ENCODE results near the gene ZNF324. TPM values are rescaled to one million over a fixed set of nuclear protein-coding genes. Genes with fewer than 3 reads are reported as not detected.

The ZNF324 gene
- total and polyA plus RNA-seq, 2 of the 13 experiments (the other 11 are each of a cell fraction or from before 2014, with no cell fraction given): 1.1 to 4.7 TPM

DNA sequence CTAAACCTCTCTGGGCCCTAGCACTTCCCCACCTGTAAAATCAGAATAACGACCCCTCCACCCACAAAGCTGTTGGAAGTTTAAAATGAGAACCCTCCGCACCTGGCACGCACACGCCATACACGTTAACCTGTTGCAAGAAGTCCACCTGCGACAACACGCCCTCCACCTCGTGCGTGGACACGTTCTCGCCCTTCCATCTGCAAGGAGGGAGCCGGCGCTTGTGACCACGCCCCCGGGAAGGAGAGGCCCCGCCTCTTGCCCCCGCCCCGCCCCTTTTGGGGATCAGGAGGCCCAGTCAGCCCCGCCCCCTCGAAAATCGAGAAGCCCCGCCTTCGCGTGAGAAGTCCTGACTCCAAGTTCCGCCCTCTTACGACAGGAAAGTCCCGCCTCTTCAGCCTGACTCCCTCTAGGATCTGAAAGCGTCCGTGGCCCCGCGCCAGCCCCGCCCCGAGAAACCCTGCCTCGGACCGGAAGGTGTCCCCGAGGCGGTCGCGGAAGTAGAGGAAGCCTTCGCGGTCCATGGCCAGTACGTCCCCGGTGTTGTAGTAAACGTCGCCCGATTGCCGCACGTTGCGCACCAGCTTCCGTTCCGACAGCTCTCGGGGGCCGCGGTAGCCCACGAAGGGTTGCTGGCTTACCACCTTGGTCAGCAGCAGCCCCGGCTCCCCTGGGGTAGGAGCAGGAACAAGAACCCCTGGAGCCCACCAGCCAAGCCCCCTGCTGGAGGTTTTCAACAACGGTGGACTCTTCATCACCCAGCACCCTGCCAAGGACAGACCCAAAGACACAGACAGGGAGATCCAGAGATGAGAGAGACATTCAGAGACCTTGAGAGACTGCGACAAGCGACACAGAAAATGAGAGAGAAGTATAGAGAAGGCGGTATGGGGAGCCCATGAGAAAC is 32.4 kb downstream of the ZNF324 start (continued):
- peak; percentile 78; the same call in 1 of the 2 replicates for TF ChIP-seq ZNF746 (CRISPR knock-in tag; IDR thresholded peaks at IDR 0.05)
- no peak for TF ChIP-seq ZNF83 (CRISPR knock-in tag; IDR thresholded peaks at IDR 0.05; ENCODE audit: borderline replicate concordance)
- TF ChIP-seq ZBTB21 (CRISPR knock-in tag; IDR thresholded peaks at IDR 0.05): no peak
- TF ChIP-seq ZNF687 (CRISPR knock-in tag; IDR thresholded peaks at IDR 0.05): peak; percentile 91
- TF ChIP-seq, protein P1, sequence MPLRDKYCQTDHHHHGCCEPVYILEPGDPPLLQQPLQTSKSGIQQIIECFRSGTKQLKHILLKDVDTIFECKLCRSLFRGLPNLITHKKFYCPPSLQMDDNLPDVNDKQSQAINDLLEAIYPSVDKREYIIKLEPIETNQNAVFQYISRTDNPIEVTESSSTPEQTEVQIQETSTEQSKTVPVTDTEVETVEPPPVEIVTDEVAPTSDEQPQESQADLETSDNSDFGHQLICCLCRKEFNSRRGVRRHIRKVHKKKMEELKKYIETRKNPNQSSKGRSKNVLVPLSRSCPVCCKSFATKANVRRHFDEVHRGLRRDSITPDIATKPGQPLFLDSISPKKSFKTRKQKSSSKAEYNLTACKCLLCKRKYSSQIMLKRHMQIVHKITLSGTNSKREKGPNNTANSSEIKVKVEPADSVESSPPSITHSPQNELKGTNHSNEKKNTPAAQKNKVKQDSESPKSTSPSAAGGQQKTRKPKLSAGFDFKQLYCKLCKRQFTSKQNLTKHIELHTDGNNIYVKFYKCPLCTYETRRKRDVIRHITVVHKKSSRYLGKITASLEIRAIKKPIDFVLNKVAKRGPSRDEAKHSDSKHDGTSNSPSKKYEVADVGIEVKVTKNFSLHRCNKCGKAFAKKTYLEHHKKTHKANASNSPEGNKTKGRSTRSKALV (CRISPR knock-in tag; IDR thresholded peaks at IDR 0.05): no peak; the same call in 1 of the 2 replicates
- no peak for TF ChIP-seq TIGD3 (CRISPR knock-in tag; IDR thresholded peaks at IDR 0.05; ENCODE audit: borderline replicate concordance)
- TF ChIP-seq ZNF20 (CRISPR knock-in tag; IDR thresholded peaks at IDR 0.05): no peak
- TF ChIP-seq, protein P2, sequence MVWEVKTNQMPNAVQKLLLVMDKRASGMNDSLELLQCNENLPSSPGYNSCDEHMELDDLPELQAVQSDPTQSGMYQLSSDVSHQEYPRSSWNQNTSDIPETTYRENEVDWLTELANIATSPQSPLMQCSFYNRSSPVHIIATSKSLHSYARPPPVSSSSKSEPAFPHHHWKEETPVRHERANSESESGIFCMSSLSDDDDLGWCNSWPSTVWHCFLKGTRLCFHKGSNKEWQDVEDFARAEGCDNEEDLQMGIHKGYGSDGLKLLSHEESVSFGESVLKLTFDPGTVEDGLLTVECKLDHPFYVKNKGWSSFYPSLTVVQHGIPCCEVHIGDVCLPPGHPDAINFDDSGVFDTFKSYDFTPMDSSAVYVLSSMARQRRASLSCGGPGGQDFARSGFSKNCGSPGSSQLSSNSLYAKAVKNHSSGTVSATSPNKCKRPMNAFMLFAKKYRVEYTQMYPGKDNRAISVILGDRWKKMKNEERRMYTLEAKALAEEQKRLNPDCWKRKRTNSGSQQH (CRISPR knock-in tag; IDR thresholded peaks at IDR 0.05; ENCODE audit: low read depth): peak; percentile 90
- TF ChIP-seq CEBPG (CRISPR knock-in tag; IDR thresholded peaks at IDR 0.05): peak; percentile 65
- peak; percentile 78; the same call in 1 of the 2 replicates for TF ChIP-seq ZNF878 (CRISPR knock-in tag; IDR thresholded peaks at IDR 0.05)
- peak; percentile 76 for TF ChIP-seq ISL2 (CRISPR knock-in tag; IDR thresholded peaks at IDR 0.05)
- no peak for TF ChIP-seq ELF4 (CRISPR knock-in tag; IDR thresholded peaks at IDR 0.05; ENCODE audit: borderline replicate concordance)
- TF ChIP-seq ATF4 (CRISPR knock-in tag; IDR thresholded peaks at IDR 0.05): peak in 1 of 2 experiments; percentile 65; a peak in 1 of 4 replicates
- peak; percentile 86 for TF ChIP-seq PHF8 (CRISPR knock-in tag; IDR thresholded peaks at IDR 0.05)
- no peak for TF ChIP-seq ZMAT5 (CRISPR knock-in tag; IDR thresholded peaks at IDR 0.05; ENCODE audit: borderline replicate concordance, low read depth)
- TF ChIP-seq ZIK1 (CRISPR knock-in tag; IDR thresholded peaks at IDR 0.05; ENCODE audit: borderline replicate concordance, low read depth): peak; percentile 69; the same call in 1 of the 2 replicates
